HEK293 (cell line): ENCODE data around the gene MRPS6.

Source experiments
- CTCF ChIA-PET: fragments of 350-600 bp; formaldehyde crosslinking; extraction: SDS; loops from one replicate; lab custom pipeline; 2021; ENCODE audit warnings: antibody characterized with exemption; lab: Yijun Ruan, JAX
- POLR2A ChIA-PET: fragments of 300-600 bp; formaldehyde crosslinking; extraction: SDS; loops from one replicate; lab custom pipeline; 2020; ENCODE audit warnings: antibody characterized with exemption, inconsistent platforms; lab: Yijun Ruan, JAX
- H3K27ac ChIP-seq: fragments of 200-500 bp; sonication (Bioruptor generic); 2 replicates; pipeline ENCODE4 v1.5.1; 2014; ENCODE audit warnings: low read depth, low read length, control low read depth, inconsistent platforms; ENCODE audit errors: extremely low read depth
- H3K36me3 ChIP-seq, 2 experiments: fragments of 200-500 bp in 1 of 2; sonication (Bioruptor generic) in 1 of 2; 1 replicate in 1 of 2; 2 replicates in 1 of 2; pipeline ENCODE4 v1.5.1; 2014 to 2017; ENCODE audit warnings: inconsistent platforms in 2 of 2, low read length in 2 of 2; ENCODE audit not compliant: control insufficient read depth in 2 of 2, insufficient read depth in 1 of 2
- H3K4me1 ChIP-seq: fragments of 200-500 bp; sonication (Bioruptor generic); 2 replicates; pipeline ENCODE4 v1.5.1; 2014; ENCODE audit warnings: mild to moderate bottlenecking, low read length, inconsistent platforms; ENCODE audit not compliant: control insufficient read depth, insufficient read depth
- H3K4me3 ChIP-seq: 2 replicates; pipeline ENCODE4 v1.5.1; 2011; ENCODE audit warnings: low read depth, mild to moderate bottlenecking, control low read depth, low read length, moderate library complexity
- H3K9me3 ChIP-seq: fragments of 200-500 bp; sonication (Bioruptor generic); 2 replicates; pipeline ENCODE4 v1.5.1; 2014; ENCODE audit warnings: low read depth, low read length, inconsistent platforms; ENCODE audit not compliant: control insufficient read depth, insufficient read depth
- BCL11A ChIP-seq: fragments of 450-650 bp; formaldehyde crosslinking; IDR thresholded peaks from 2 replicates; pipeline ENCODE4 v1.5.1; 2016; ENCODE audit warnings: low read depth, missing biosample characterization, missing genetic modification characterization
- HOXA7 ChIP-seq: sonication (generic); formaldehyde crosslinking; IDR thresholded peaks from 2 replicates; pipeline ENCODE4 v1.8.1; 2022; ENCODE audit warnings: missing genetic modification reagents, borderline replicate concordance
- OSR2 ChIP-seq: fragments of 450-650 bp; formaldehyde crosslinking; IDR thresholded peaks from 2 replicates; pipeline ENCODE4 v1.5.1; 2016; ENCODE audit warnings: missing biosample characterization, missing genetic modification characterization
- SETDB1 ChIP-seq: IDR thresholded peaks from one replicate; pipeline ENCODE4 v1.6.1; 2017; ENCODE audit warnings: mild to moderate bottlenecking, low read length, moderate library complexity, mixed read lengths; ENCODE audit not compliant: insufficient read length
- ZNF2 ChIP-seq: fragments of 450-650 bp; formaldehyde crosslinking; IDR thresholded peaks from 2 replicates; pipeline ENCODE4 v1.5.1; 2016; ENCODE audit warnings: missing biosample characterization, missing genetic modification characterization
- ZNF274 ChIP-seq, 2 experiments: fragments of 200-500 bp in 1 of 2; fragments of 450-650 bp in 1 of 2; sonication (Bioruptor generic) in 1 of 2; formaldehyde crosslinking in 1 of 2; IDR thresholded peaks; 2 replicates each; pipeline versions ENCODE4 v1.5.1 to v1.6.1; 2014 to 2016; ENCODE audit warnings: borderline replicate concordance in 1 of 2, inconsistent platforms in 1 of 2, low read length in 1 of 2, missing biosample characterization in 1 of 2, missing genetic modification characterization in 1 of 2
- ZNF560 ChIP-seq: fragments of 450-650 bp; formaldehyde crosslinking; IDR thresholded peaks from 2 replicates; pipeline ENCODE4 v1.5.1; 2017; ENCODE audit warnings: missing biosample characterization, missing genetic modification characterization, borderline replicate concordance
- ZNF621 ChIP-seq: fragments of 450-650 bp; formaldehyde crosslinking; IDR thresholded peaks from 2 replicates; pipeline ENCODE4 v1.5.1; 2017; ENCODE audit warnings: missing biosample characterization, missing genetic modification characterization
- ZNF660 ChIP-seq: fragments of 450-650 bp; IDR thresholded peaks from 2 replicates; pipeline ENCODE4 v1.5.1; 2018; ENCODE audit warnings: missing biosample characterization, mild to moderate bottlenecking, missing genetic modification characterization
- ZNF670 ChIP-seq: fragments of 450-650 bp; formaldehyde crosslinking; IDR thresholded peaks from 2 replicates; pipeline ENCODE4 v1.5.1; 2016; ENCODE audit warnings: missing biosample characterization, missing genetic modification characterization, low read depth
- TF ChIP-seq, protein P1 (sequence below): IDR thresholded peaks from 2 replicates; pipeline ENCODE4 v1.6.1; 2011; ENCODE audit warnings: mild to moderate bottlenecking, low read depth, low read length, borderline replicate concordance
- TF ChIP-seq, protein P2 (sequence below): fragments of 450-650 bp; formaldehyde crosslinking; IDR thresholded peaks from 2 replicates; pipeline ENCODE4 v1.5.1; 2017; ENCODE audit warnings: missing biosample characterization, missing genetic modification characterization
- TF ChIP-seq, protein P3 (sequence below): fragments of 450-650 bp; formaldehyde crosslinking; IDR thresholded peaks from 2 replicates; pipeline ENCODE4 v1.5.1; 2016; ENCODE audit warnings: missing biosample characterization, missing genetic modification characterization
- TF ChIP-seq, protein P4 (sequence below): fragments of 450-650 bp; formaldehyde crosslinking; IDR thresholded peaks from 2 replicates; pipeline ENCODE4 v1.5.1; 2016; ENCODE audit warnings: missing biosample characterization, missing genetic modification characterization
- TF ChIP-seq, protein P5 (sequence below): fragments of 450-650 bp; formaldehyde crosslinking; conservative IDR thresholded peaks from 2 replicates; pipeline ENCODE4 v1.5.1; 2016; ENCODE audit warnings: low read depth, missing biosample characterization, missing genetic modification characterization
- TF ChIP-seq, protein P6 (sequence below): fragments of 450-650 bp; formaldehyde crosslinking; IDR thresholded peaks from 2 replicates; pipeline ENCODE4 v1.5.1; 2016; ENCODE audit warnings: missing biosample characterization, missing genetic modification characterization
- TF ChIP-seq, protein P7 (sequence below): fragments of 450-650 bp; formaldehyde crosslinking; IDR thresholded peaks from 2 replicates; pipeline ENCODE4 v1.5.1; 2016; ENCODE audit warnings: missing biosample characterization, missing genetic modification characterization, borderline replicate concordance

Gene MRPS6

DNA sequence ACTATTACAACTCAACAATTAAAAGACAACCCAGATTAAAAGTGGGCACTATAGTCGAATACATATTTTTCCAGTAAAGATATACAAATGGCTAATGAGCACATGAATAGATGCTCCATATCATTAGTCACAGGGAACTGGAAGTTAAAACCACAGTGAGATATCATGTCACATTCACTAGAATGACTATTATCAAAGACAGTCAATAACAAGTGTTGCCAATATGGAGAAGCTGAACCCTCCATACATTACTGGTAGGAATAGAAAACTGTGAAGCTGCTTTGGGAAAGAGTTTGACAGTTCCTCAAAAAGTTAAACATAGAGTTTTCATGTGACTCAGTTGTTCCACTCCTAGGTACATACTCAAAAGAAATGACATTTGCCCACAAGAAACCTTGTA lies 30.6 kb upstream of the MRPS6 start (continued):
- TF ChIP-seq, protein P1, sequence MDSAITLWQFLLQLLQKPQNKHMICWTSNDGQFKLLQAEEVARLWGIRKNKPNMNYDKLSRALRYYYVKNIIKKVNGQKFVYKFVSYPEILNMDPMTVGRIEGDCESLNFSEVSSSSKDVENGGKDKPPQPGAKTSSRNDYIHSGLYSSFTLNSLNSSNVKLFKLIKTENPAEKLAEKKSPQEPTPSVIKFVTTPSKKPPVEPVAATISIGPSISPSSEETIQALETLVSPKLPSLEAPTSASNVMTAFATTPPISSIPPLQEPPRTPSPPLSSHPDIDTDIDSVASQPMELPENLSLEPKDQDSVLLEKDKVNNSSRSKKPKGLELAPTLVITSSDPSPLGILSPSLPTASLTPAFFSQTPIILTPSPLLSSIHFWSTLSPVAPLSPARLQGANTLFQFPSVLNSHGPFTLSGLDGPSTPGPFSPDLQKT: no peak

DNA sequence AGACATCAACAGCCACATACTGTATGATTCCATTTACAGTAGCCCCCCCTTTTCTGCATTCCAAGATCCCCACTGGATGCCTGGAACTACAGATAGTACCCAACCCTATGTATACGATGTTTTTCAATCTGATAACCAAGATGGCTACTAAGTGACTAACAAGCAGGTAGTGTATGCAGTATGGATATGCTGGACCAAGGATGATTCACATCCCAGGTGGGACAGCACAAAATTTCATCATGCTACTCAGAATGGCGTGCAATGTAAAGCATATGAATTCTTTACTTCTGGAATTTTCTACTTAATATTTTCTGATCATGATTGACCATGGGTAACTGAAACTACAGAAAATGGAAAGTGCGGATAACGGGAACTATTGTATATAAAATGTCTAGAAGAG lies 30.0 kb upstream of the MRPS6 start:
- Histone ChIP-seq H3K4me3 (no peak overlapping the region), H3K4me1 (no peaks in the 10 kb centered on the region)
- CTCF ChIA-PET: no interaction called here
- TF ChIP-seq BCL11A (tag by site-specific recombination) (no peak), OSR2 (tag by site-specific recombination) (no peak), ZNF621 (no peak), ZNF670 (tag by site-specific recombination) (no peak), SETDB1 (no peak), HOXA7 (CRISPR knock-in tag) (no peak), ZNF560 (tag by site-specific recombination) (no peak), ZNF660 (tag by site-specific recombination) (no peak), ZNF274 (IDR thresholded peaks at IDR 0.05; ENCODE audit: low read length) (no peak), ZNF274 (tag by site-specific recombination; IDR thresholded peaks at IDR 0.05; ENCODE audit: borderline replicate concordance) (no peak), ZNF2 (tag by site-specific recombination) (no peak)
- TF ChIP-seq, protein P2, sequence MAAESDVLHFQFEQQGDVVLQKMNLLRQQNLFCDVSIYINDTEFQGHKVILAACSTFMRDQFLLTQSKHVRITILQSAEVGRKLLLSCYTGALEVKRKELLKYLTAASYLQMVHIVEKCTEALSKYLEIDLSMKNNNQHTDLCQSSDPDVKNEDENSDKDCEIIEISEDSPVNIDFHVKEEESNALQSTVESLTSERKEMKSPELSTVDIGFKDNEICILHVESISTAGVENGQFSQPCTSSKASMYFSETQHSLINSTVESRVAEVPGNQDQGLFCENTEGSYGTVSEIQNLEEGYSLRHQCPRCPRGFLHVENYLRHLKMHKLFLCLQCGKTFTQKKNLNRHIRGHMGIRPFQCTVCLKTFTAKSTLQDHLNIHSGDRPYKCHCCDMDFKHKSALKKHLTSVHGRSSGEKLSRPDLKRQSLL (tag by site-specific recombination): no peak
- TF ChIP-seq, protein P3, sequence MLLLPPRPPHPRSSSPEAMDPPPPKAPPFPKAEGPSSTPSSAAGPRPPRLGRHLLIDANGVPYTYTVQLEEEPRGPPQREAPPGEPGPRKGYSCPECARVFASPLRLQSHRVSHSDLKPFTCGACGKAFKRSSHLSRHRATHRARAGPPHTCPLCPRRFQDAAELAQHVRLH (tag by site-specific recombination): no peak
- TF ChIP-seq, protein P4, sequence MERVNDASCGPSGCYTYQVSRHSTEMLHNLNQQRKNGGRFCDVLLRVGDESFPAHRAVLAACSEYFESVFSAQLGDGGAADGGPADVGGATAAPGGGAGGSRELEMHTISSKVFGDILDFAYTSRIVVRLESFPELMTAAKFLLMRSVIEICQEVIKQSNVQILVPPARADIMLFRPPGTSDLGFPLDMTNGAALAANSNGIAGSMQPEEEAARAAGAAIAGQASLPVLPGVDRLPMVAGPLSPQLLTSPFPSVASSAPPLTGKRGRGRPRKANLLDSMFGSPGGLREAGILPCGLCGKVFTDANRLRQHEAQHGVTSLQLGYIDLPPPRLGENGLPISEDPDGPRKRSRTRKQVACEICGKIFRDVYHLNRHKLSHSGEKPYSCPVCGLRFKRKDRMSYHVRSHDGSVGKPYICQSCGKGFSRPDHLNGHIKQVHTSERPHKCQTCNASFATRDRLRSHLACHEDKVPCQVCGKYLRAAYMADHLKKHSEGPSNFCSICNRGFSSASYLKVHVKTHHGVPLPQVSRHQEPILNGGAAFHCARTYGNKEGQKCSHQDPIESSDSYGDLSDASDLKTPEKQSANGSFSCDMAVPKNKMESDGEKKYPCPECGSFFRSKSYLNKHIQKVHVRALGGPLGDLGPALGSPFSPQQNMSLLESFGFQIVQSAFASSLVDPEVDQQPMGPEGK (tag by site-specific recombination): no peak
- TF ChIP-seq, protein P5, sequence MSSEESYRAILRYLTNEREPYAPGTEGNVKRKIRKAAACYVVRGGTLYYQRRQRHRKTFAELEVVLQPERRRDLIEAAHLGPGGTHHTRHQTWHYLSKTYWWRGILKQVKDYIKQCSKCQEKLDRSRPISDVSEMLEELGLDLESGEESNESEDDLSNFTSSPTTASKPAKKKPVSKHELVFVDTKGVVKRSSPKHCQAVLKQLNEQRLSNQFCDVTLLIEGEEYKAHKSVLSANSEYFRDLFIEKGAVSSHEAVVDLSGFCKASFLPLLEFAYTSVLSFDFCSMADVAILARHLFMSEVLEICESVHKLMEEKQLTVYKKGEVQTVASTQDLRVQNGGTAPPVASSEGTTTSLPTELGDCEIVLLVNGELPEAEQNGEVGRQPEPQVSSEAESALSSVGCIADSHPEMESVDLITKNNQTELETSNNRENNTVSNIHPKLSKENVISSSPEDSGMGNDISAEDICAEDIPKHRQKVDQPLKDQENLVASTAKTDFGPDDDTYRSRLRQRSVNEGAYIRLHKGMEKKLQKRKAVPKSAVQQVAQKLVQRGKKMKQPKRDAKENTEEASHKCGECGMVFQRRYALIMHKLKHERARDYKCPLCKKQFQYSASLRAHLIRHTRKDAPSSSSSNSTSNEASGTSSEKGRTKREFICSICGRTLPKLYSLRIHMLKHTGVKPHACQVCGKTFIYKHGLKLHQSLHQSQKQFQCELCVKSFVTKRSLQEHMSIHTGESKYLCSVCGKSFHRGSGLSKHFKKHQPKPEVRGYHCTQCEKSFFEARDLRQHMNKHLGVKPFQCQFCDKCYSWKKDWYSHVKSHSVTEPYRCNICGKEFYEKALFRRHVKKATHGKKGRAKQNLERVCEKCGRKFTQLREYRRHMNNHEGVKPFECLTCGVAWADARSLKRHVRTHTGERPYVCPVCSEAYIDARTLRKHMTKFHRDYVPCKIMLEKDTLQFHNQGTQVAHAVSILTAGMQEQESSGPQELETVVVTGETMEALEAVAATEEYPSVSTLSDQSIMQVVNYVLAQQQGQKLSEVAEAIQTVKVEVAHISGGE (tag by site-specific recombination): no peak
- TF ChIP-seq, protein P6, sequence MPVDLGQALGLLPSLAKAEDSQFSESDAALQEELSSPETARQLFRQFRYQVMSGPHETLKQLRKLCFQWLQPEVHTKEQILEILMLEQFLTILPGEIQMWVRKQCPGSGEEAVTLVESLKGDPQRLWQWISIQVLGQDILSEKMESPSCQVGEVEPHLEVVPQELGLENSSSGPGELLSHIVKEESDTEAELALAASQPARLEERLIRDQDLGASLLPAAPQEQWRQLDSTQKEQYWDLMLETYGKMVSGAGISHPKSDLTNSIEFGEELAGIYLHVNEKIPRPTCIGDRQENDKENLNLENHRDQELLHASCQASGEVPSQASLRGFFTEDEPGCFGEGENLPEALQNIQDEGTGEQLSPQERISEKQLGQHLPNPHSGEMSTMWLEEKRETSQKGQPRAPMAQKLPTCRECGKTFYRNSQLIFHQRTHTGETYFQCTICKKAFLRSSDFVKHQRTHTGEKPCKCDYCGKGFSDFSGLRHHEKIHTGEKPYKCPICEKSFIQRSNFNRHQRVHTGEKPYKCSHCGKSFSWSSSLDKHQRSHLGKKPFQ: no peak
- TF ChIP-seq, protein P7, sequence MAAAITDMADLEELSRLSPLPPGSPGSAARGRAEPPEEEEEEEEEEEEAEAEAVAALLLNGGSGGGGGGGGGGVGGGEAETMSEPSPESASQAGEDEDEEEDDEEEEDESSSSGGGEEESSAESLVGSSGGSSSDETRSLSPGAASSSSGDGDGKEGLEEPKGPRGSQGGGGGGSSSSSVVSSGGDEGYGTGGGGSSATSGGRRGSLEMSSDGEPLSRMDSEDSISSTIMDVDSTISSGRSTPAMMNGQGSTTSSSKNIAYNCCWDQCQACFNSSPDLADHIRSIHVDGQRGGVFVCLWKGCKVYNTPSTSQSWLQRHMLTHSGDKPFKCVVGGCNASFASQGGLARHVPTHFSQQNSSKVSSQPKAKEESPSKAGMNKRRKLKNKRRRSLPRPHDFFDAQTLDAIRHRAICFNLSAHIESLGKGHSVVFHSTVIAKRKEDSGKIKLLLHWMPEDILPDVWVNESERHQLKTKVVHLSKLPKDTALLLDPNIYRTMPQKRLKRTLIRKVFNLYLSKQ (tag by site-specific recombination): no peak
- TF ChIP-seq, all 188 proteins: peak for 0
- Histone ChIP-seq H3K36me3 (no peaks in the 10 kb centered on the region), H3K9me3 (no peaks in the 10 kb centered on the region), H3K27ac (no peak overlapping the region)
- POLR2A ChIA-PET: no interaction called here
